HEK293 (cell line): ENCODE data around the gene NKAIN4.

ENCODE experiments used
- CTCF ChIA-PET: fragments of 350-600 bp; formaldehyde crosslinking; extraction: SDS; loops from one replicate; lab custom pipeline; 2021; ENCODE audit warnings: antibody characterized with exemption; lab: Yijun Ruan, JAX
- POLR2A ChIA-PET: fragments of 300-600 bp; formaldehyde crosslinking; extraction: SDS; loops from one replicate; lab custom pipeline; 2020; ENCODE audit warnings: antibody characterized with exemption, inconsistent platforms; lab: Yijun Ruan, JAX
- H3K27ac ChIP-seq: fragments of 200-500 bp; sonication (Bioruptor generic); 2 replicates; pipeline ENCODE4 v1.5.1; 2014; ENCODE audit warnings: low read depth, low read length, control low read depth, inconsistent platforms; ENCODE audit errors: extremely low read depth
- H3K36me3 ChIP-seq, 2 experiments: fragments of 200-500 bp in 1 of 2; sonication (Bioruptor generic) in 1 of 2; 1 replicate in 1 of 2; 2 replicates in 1 of 2; pipeline ENCODE4 v1.5.1; 2014 to 2017; ENCODE audit warnings: inconsistent platforms in 2 of 2, low read length in 2 of 2; ENCODE audit not compliant: control insufficient read depth in 2 of 2, insufficient read depth in 1 of 2
- H3K4me1 ChIP-seq: fragments of 200-500 bp; sonication (Bioruptor generic); 2 replicates; pipeline ENCODE4 v1.5.1; 2014; ENCODE audit warnings: mild to moderate bottlenecking, low read length, inconsistent platforms; ENCODE audit not compliant: control insufficient read depth, insufficient read depth
- H3K4me3 ChIP-seq: 2 replicates; pipeline ENCODE4 v1.5.1; 2011; ENCODE audit warnings: low read depth, mild to moderate bottlenecking, control low read depth, low read length, moderate library complexity
- H3K9me3 ChIP-seq: fragments of 200-500 bp; sonication (Bioruptor generic); 2 replicates; pipeline ENCODE4 v1.5.1; 2014; ENCODE audit warnings: low read depth, low read length, inconsistent platforms; ENCODE audit not compliant: control insufficient read depth, insufficient read depth
- GLIS2 ChIP-seq: fragments of 450-650 bp; formaldehyde crosslinking; IDR thresholded peaks from 2 replicates; pipeline ENCODE4 v1.5.1; 2016; ENCODE audit warnings: missing biosample characterization, missing genetic modification characterization
- MYNN ChIP-seq: fragments of 450-650 bp; formaldehyde crosslinking; IDR thresholded peaks from 2 replicates; pipeline ENCODE4 v1.5.1; 2016; ENCODE audit warnings: missing biosample characterization, missing genetic modification characterization, borderline replicate concordance
- OVOL3 ChIP-seq: fragments of 450-650 bp; formaldehyde crosslinking; IDR thresholded peaks from 2 replicates; pipeline ENCODE4 v1.5.1; 2016; ENCODE audit warnings: missing biosample characterization, missing genetic modification characterization
- SETDB1 ChIP-seq: IDR thresholded peaks from one replicate; pipeline ENCODE4 v1.6.1; 2017; ENCODE audit warnings: mild to moderate bottlenecking, low read length, moderate library complexity, mixed read lengths; ENCODE audit not compliant: insufficient read length
- SP2 ChIP-seq: fragments of 450-650 bp; formaldehyde crosslinking; IDR thresholded peaks from 2 replicates; pipeline ENCODE4 v1.5.1; 2016; ENCODE audit warnings: missing biosample characterization, missing genetic modification characterization
- ZBTB21 ChIP-seq: fragments of 450-650 bp; formaldehyde crosslinking; IDR thresholded peaks from 2 replicates; pipeline ENCODE4 v1.5.1; 2017; ENCODE audit warnings: missing biosample characterization, missing genetic modification characterization
- ZFHX2 ChIP-seq: fragments of 450-650 bp; formaldehyde crosslinking; conservative IDR thresholded peaks from 2 replicates; pipeline ENCODE4 v1.5.1; 2016; ENCODE audit warnings: missing biosample characterization, missing genetic modification characterization
- ZNF169 ChIP-seq: fragments of 450-650 bp; formaldehyde crosslinking; IDR thresholded peaks from 2 replicates; pipeline ENCODE4 v1.5.1; 2016; ENCODE audit warnings: missing biosample characterization, missing genetic modification characterization
- ZNF433 ChIP-seq: fragments of 450-650 bp; formaldehyde crosslinking; IDR thresholded peaks from 2 replicates; pipeline ENCODE4 v1.5.1; 2016; ENCODE audit warnings: missing biosample characterization, missing genetic modification characterization, low read depth
- ZNF626 ChIP-seq: fragments of 450-650 bp; sonication (Bioruptor Pico); formaldehyde crosslinking; IDR thresholded peaks from 2 replicates; pipeline ENCODE4 v1.5.1; 2018; ENCODE audit warnings: missing biosample characterization, missing genetic modification characterization, inconsistent platforms
- ZNF639 ChIP-seq: fragments of 450-650 bp; formaldehyde crosslinking; IDR thresholded peaks from 2 replicates; pipeline ENCODE4 v1.5.1; 2016; ENCODE audit warnings: missing biosample characterization, missing genetic modification characterization
- ZNF670 ChIP-seq: fragments of 450-650 bp; formaldehyde crosslinking; IDR thresholded peaks from 2 replicates; pipeline ENCODE4 v1.5.1; 2016; ENCODE audit warnings: missing biosample characterization, missing genetic modification characterization, low read depth
- ZNF707 ChIP-seq: fragments of 450-650 bp; formaldehyde crosslinking; IDR thresholded peaks from 2 replicates; pipeline ENCODE4 v1.5.1; 2016; ENCODE audit warnings: missing biosample characterization, missing genetic modification characterization
- ZNF792 ChIP-seq: fragments of 450-650 bp; formaldehyde crosslinking; IDR thresholded peaks from 2 replicates; pipeline ENCODE4 v1.5.1; 2016; ENCODE audit warnings: missing biosample characterization, missing genetic modification characterization
- TF ChIP-seq, protein P1 (sequence below): IDR thresholded peaks from 2 replicates; pipeline ENCODE4 v1.6.1; 2011; ENCODE audit warnings: mild to moderate bottlenecking, low read depth, low read length, borderline replicate concordance
- TF ChIP-seq, protein P2 (sequence below): fragments of 450-650 bp; IDR thresholded peaks from 2 replicates; pipeline ENCODE4 v1.5.1; 2018; ENCODE audit warnings: missing biosample characterization, missing genetic modification characterization
- TF ChIP-seq, protein P3 (sequence below): fragments of 450-650 bp; formaldehyde crosslinking; IDR thresholded peaks from 2 replicates; pipeline ENCODE4 v1.5.1; 2016; ENCODE audit warnings: missing biosample characterization, missing genetic modification characterization

Gene NKAIN4

GRCh38 chr20:63295018-63295417 lies 40.8 kb upstream of the NKAIN4 start:
- TF ChIP-seq MYNN (no peak), ZNF626 (tag by site-specific recombination) (no peak), SP2 (tag by site-specific recombination) (no peak), ZBTB21 (tag by site-specific recombination) (no peak), ZNF707 (tag by site-specific recombination) (no peak), SETDB1 (no peak), ZNF639 (no peak)
- TF ChIP-seq, protein P1, sequence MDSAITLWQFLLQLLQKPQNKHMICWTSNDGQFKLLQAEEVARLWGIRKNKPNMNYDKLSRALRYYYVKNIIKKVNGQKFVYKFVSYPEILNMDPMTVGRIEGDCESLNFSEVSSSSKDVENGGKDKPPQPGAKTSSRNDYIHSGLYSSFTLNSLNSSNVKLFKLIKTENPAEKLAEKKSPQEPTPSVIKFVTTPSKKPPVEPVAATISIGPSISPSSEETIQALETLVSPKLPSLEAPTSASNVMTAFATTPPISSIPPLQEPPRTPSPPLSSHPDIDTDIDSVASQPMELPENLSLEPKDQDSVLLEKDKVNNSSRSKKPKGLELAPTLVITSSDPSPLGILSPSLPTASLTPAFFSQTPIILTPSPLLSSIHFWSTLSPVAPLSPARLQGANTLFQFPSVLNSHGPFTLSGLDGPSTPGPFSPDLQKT, result no peak
- TF ChIP-seq, protein P2, sequence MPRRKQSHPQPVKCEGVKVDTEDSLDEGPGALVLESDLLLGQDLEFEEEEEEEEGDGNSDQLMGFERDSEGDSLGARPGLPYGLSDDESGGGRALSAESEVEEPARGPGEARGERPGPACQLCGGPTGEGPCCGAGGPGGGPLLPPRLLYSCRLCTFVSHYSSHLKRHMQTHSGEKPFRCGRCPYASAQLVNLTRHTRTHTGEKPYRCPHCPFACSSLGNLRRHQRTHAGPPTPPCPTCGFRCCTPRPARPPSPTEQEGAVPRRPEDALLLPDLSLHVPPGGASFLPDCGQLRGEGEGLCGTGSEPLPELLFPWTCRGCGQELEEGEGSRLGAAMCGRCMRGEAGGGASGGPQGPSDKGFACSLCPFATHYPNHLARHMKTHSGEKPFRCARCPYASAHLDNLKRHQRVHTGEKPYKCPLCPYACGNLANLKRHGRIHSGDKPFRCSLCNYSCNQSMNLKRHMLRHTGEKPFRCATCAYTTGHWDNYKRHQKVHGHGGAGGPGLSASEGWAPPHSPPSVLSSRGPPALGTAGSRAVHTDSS, result no peak
- TF ChIP-seq, protein P3, sequence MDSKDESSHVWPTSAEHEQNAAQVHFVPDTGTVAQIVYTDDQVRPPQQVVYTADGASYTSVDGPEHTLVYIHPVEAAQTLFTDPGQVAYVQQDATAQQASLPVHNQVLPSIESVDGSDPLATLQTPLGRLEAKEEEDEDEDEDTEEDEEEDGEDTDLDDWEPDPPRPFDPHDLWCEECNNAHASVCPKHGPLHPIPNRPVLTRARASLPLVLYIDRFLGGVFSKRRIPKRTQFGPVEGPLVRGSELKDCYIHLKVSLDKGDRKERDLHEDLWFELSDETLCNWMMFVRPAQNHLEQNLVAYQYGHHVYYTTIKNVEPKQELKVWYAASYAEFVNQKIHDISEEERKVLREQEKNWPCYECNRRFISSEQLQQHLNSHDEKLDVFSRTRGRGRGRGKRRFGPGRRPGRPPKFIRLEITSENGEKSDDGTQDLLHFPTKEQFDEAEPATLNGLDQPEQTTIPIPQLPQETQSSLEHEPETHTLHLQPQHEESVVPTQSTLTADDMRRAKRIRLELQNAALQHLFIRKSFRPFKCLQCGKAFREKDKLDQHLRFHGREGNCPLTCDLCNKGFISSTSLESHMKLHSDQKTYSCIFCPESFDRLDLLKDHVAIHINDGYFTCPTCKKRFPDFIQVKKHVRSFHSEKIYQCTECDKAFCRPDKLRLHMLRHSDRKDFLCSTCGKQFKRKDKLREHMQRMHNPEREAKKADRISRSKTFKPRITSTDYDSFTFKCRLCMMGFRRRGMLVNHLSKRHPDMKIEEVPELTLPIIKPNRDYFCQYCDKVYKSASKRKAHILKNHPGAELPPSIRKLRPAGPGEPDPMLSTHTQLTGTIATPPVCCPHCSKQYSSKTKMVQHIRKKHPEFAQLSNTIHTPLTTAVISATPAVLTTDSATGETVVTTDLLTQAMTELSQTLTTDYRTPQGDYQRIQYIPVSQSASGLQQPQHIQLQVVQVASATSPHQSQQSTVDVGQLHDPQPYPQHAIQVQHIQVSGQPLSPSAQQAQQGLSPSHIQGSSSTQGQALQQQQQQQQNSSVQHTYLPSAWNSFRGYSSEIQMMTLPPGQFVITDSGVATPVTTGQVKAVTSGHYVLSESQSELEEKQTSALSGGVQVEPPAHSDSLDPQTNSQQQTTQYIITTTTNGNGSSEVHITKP (tag by site-specific recombination), result no peak
- Histone ChIP-seq H3K4me1 (no peaks in the 10 kb centered on the region), H3K4me3 (no peak overlapping the region), H3K9me3 (no peaks in the 10 kb centered on the region), H3K27ac (no peak overlapping the region), H3K36me3 (no peaks in the 10 kb centered on the region)
- POLR2A ChIA-PET, result no interaction called here
- CTCF ChIA-PET, result interaction anchor here (0.7 to 7.4 kb wide), 4 partner anchors 13 to 86 kb away, joined by 3 to 85 read pairs (median 4); no protein-coding TSS in a partner anchor

DNA sequence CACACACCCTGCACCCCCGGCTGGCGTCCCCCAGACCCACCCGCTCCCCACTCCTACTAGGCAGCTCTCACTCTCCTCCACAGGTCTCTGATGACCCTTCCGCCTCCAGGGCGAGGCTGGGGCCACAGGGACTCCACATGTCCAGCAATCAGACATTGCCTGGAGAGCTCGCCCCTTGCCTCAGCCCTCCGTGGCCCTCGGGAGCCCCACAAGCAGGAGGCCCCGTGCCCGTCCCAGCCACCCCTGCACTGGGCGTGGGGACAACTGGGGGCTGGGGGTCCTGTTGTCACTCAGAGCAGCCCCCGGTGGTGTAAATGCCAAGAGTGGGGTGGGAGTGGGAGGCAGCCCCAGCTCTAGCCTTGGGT lies 40.3 kb upstream of the NKAIN4 start:
- Histone ChIP-seq H3K9me3 (no peaks in the 10 kb centered on the region), H3K36me3 (peaks cover 0 to 1% of the 10 kb centered on the region in 2 experiments; a peak in 1 of 3 replicates), H3K4me1 (no peaks in the 10 kb centered on the region), H3K4me3 (no peak overlapping the region), H3K27ac (no peak overlapping the region)
- TF ChIP-seq ZFHX2 (0 out of 2 replicates have a peak, but pooled peaks have one; percentile 11), ZNF169 (no peak)
- ChIA-PET POLR2A (interaction anchor here (0.7 kb wide), 1 partner anchor 879 kb away, joined by 3 read pairs; no protein-coding TSS in a partner anchor), CTCF (interaction anchor here (0.8 to 7.4 kb wide), 4 partner anchors 15 to 87 kb away, joined by 4 to 85 read pairs (median 6); no protein-coding TSS in a partner anchor)

- H3K36me3 ChIP-seq, result peaks cover 0 to 6% of the 10 kb centered on the region in 2 experiments; a peak in 1 of 3 replicates
- POLR2A ChIA-PET, result interaction anchor here (0.6 to 0.7 kb wide), 2 partner anchors 231 to 879 kb away, joined by 3 to 4 read pairs; no protein-coding TSS in a partner anchor
- CTCF ChIA-PET, result interaction anchor here (2.1 to 7.4 kb wide), 2 partner anchors 16 to 69 kb away, joined by 8 to 85 read pairs; no protein-coding TSS in a partner anchor
- H3K4me1 ChIP-seq, result no peaks in the 10 kb centered on the region
- H3K9me3 ChIP-seq, result no peaks in the 10 kb centered on the region
- TF ChIP-seq OVOL3 (tag by site-specific recombination) (no peak), ZNF433 (tag by site-specific recombination) (no peak), ZNF670 (tag by site-specific recombination) (no peak), ZNF792 (no peak), GLIS2 (tag by site-specific recombination) (no peak)
- no peak overlapping the region for H3K27ac ChIP-seq
- H3K4me3 ChIP-seq, result no peak overlapping the region
Observed at GRCh38 chr20:63293871-63294535, 39.7 kb upstream of the NKAIN4 start.
